ENCODE data around the gene TECPR2.

Gene TECPR2

GRCh38 chr14:102472791-102473150 lies 110.0 kb downstream of the TECPR2 start:
- no peak for DNase-seq

- no peak for DNase-seq
These were observed 110.8 kb downstream of the TECPR2 start for GRCh38 chr14:102473559-102473958.

- no peak for DNase-seq
These were observed 112.2 kb downstream of the TECPR2 start for GRCh38 chr14:102474934-102475333.

- DNase-seq = no peak
These were observed 116.4 kb downstream of the TECPR2 start for GRCh38 chr14:102479107-102479506.

- DNase-seq = peak; percentile 66
These were observed 117.0 kb downstream of the TECPR2 start for GRCh38 chr14:102479777-102480176.

GRCh38 chr14:102481371-102481770 lies 118.6 kb downstream of the TECPR2 start:
- DNase-seq = no peak

GRCh38 chr14:102481791-102482238 lies 119.1 kb downstream of the TECPR2 start:
- DNase-seq = no peak

GRCh38 chr14:102484316-102484715 lies 121.6 kb downstream of the TECPR2 start:
- DNase-seq = no peak

- no peak for DNase-seq
These were observed 123.2 kb downstream of the TECPR2 start for GRCh38 chr14:102485693-102486512.

- DNase-seq = no peak
These were observed 123.9 kb downstream of the TECPR2 start for GRCh38 chr14:102486513-102487203.

- no peak for DNase-seq
These were observed 124.5 kb downstream of the TECPR2 start for GRCh38 chr14:102487204-102487577.

GRCh38 chr14:102490456-102490855 lies 127.7 kb downstream of the TECPR2 start:
- no peak for DNase-seq

GRCh38 chr14:102491366-102491765 lies 128.6 kb downstream of the TECPR2 start:
- DNase-seq = no peak

- DNase-seq = no peak
These were observed 129.2 kb downstream of the TECPR2 start for GRCh38 chr14:102491786-102492530.

GRCh38 chr14:102492531-102492910 lies 129.8 kb downstream of the TECPR2 start:
- no peak for DNase-seq

- DNase-seq = no peak
These were observed 130.4 kb downstream of the TECPR2 start for GRCh38 chr14:102493096-102493495.

GRCh38 chr14:102493585-102493984 lies 130.8 kb downstream of the TECPR2 start:
- no peak for DNase-seq

GRCh38 chr14:102495491-102496330 lies 133.0 kb downstream of the TECPR2 start:
- DNase-seq = no peak

- no peak for DNase-seq
These were observed 133.6 kb downstream of the TECPR2 start for GRCh38 chr14:102496331-102496691.

GRCh38 chr14:102496958-102497744 lies 134.4 kb downstream of the TECPR2 start:
- DNase-seq = no peak

GRCh38 chr14:102497998-102498677 lies 135.4 kb downstream of the TECPR2 start:
- no peak for DNase-seq
